ENCODE measurements around the gene ATP13A5.

DNA sequence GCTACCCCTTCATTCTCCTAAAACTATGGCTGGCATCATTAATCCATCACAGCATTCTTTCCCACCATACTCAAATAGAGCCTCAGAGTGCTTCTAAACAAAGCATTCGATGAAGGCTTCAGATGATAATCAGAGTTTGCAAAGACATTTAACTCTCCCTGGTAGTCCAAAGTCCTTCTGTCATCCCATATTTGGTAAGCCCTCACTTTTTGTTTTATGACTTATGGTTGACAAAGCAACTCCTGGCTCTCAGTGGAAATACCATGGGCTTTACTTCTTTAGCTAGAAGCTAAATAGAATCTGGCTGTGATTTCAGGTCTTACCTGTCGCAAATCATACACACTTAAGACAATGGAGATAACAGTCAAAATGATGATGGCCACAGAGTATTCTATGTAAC lies 27.8 kb downstream of the ATP13A5 start:
- TF ChIP-seq POLR2A (IDR thresholded peaks at IDR 0.05), result no peak
- TF ChIP-seq, protein P1, sequence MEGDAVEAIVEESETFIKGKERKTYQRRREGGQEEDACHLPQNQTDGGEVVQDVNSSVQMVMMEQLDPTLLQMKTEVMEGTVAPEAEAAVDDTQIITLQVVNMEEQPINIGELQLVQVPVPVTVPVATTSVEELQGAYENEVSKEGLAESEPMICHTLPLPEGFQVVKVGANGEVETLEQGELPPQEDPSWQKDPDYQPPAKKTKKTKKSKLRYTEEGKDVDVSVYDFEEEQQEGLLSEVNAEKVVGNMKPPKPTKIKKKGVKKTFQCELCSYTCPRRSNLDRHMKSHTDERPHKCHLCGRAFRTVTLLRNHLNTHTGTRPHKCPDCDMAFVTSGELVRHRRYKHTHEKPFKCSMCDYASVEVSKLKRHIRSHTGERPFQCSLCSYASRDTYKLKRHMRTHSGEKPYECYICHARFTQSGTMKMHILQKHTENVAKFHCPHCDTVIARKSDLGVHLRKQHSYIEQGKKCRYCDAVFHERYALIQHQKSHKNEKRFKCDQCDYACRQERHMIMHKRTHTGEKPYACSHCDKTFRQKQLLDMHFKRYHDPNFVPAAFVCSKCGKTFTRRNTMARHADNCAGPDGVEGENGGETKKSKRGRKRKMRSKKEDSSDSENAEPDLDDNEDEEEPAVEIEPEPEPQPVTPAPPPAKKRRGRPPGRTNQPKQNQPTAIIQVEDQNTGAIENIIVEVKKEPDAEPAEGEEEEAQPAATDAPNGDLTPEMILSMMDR (IDR thresholded peaks at IDR 0.05), result no peak

Data from body of pancreas (tissue), 4 donors.